ENCODE measurements around the gene PRPF4. TPM values are rescaled to one million over a fixed set of nuclear protein-coding genes. Genes with fewer than 3 reads are reported as not detected.

PRPF4 gene
- total and polyA plus RNA-seq, 4 donors = 5.0 to 11.9 (median 10.4) TPM

DNA sequence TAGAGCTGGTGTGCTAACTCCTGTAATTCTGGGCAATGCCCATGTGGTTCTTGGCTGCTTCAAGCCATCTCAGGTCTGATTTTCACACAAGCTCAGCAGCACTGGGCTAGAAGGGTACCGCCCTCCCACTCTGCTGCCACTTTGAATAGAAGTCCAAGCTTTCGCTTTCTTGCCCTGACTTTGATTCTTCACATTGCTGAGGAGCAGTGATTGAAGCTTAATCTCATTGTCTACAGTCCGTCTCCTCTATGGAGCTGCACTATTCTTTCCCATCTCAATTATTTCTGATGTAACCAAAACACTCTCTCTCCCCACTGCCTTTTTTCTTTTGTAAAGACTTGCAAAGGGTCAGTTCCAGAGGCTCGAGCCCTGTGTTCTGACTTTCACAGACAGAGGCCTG, 40.6 kb downstream of the PRPF4 start:
- no peak overlapping the region for H3K4me3 ChIP-seq (ENCODE audit: low read depth in 1 of 3, low read length in 3 of 3)
- H3K9me3 ChIP-seq (ENCODE audit: control insufficient read depth in 4 of 4, low read length in 3 of 4) = no peaks in the 10 kb centered on the region
- WGBS = 94% methylated on average over 4 of the region's 4 CpGs
- no peak overlapping the region for H3K9ac ChIP-seq (ENCODE audit: low read depth in 1 of 2, low read length in 2 of 2)
- no peaks in the 10 kb centered on the region for H3K27me3 ChIP-seq (ENCODE audit: control insufficient read depth in 4 of 4, insufficient read depth in 4 of 4, low read length in 3 of 4)
- no peak for DNase-seq (ENCODE audit: low spot score)
- TF ChIP-seq GABPA (IDR thresholded peaks at IDR 0.05 in 1 of 2, conservative IDR thresholded peaks at IDR 0.05 in 1 of 2) = no peak
- TF ChIP-seq RXRA (IDR thresholded peaks at IDR 0.05) = no peak
- no peak for TF ChIP-seq TAF1 (conservative IDR thresholded peaks at IDR 0.05)
- TF ChIP-seq SP1 (IDR thresholded peaks at IDR 0.05) = no peak
- H3K27ac ChIP-seq (ENCODE audit: low read depth in 1 of 2, low read length in 2 of 2) = no peak overlapping the region
- H3K36me3 ChIP-seq (ENCODE audit: control insufficient read depth in 4 of 4, insufficient read depth in 3 of 4, low read depth in 1 of 4, low read length in 3 of 4) = peaks cover 0 to 7% (median 2%) of the 10 kb centered on the region in 4 donors
- no peaks in the 10 kb centered on the region for H3K4me1 ChIP-seq (ENCODE audit: control insufficient read depth in 4 of 4, insufficient read depth in 4 of 4, low read length in 3 of 4)

DNA sequence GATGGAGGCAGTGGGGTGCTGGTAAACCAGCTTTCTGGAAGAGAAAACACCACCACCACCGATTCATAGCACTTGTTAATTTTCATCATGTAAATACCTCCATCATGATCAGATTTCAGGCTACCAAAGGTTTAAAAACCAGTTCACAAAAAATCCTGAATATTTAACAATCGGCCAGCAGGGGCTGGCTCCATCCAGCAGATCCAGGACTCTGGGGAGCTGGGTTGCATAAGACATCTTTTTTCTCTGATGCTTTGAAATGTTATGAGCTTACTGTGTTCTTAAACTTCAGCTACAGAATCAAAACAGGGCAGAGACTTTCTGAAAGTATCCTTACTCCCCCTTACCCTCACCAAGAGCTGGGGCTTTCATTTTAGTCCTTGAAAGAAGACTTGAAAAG, 42.3 kb downstream of the PRPF4 start:
- H3K9ac ChIP-seq (ENCODE audit: low read depth in 1 of 2, low read length in 2 of 2) = no peak overlapping the region
- DNase-seq (ENCODE audit: low spot score) = no peak
- no peak overlapping the region for H3K4me3 ChIP-seq (ENCODE audit: low read depth in 1 of 3, low read length in 3 of 3)
- H3K27ac ChIP-seq (ENCODE audit: low read depth in 1 of 2, low read length in 2 of 2) = no peak overlapping the region
- 66% methylated on average over 2 of the region's 2 CpGs for WGBS
- no peaks in the 10 kb centered on the region for H3K27me3 ChIP-seq (ENCODE audit: control insufficient read depth in 4 of 4, insufficient read depth in 4 of 4, low read length in 3 of 4)
- H3K4me1 ChIP-seq (ENCODE audit: control insufficient read depth in 4 of 4, insufficient read depth in 4 of 4, low read length in 3 of 4) = no peaks in the 10 kb centered on the region
- peaks cover 0 to 7% (median 2%) of the 10 kb centered on the region in 4 donors for H3K36me3 ChIP-seq (ENCODE audit: control insufficient read depth in 4 of 4, insufficient read depth in 3 of 4, low read depth in 1 of 4, low read length in 3 of 4)
- H3K9me3 ChIP-seq (ENCODE audit: control insufficient read depth in 4 of 4, low read length in 3 of 4) = no peaks in the 10 kb centered on the region
- TF ChIP-seq RAD21 (IDR thresholded peaks at IDR 0.05) = peak in 1 of 2 donors; percentile 47
- no peak for TF ChIP-seq TAF1 (conservative IDR thresholded peaks at IDR 0.05)
- TF ChIP-seq CTCF (IDR thresholded peaks at IDR 0.05; ENCODE audit: low read depth, low read length, missing input control) = peak; percentile 6
- TF ChIP-seq, protein P1, sequence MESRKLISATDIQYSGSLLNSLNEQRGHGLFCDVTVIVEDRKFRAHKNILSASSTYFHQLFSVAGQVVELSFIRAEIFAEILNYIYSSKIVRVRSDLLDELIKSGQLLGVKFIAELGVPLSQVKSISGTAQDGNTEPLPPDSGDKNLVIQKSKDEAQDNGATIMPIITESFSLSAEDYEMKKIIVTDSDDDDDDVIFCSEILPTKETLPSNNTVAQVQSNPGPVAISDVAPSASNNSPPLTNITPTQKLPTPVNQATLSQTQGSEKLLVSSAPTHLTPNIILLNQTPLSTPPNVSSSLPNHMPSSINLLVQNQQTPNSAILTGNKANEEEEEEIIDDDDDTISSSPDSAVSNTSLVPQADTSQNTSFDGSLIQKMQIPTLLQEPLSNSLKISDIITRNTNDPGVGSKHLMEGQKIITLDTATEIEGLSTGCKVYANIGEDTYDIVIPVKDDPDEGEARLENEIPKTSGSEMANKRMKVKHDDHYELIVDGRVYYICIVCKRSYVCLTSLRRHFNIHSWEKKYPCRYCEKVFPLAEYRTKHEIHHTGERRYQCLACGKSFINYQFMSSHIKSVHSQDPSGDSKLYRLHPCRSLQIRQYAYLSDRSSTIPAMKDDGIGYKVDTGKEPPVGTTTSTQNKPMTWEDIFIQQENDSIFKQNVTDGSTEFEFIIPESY (IDR thresholded peaks at IDR 0.05) = no peak

- no peaks in the 10 kb centered on the region for H3K9me3 ChIP-seq (ENCODE audit: control insufficient read depth in 4 of 4, low read length in 3 of 4)
- 91% methylated on average over 2 of the region's 2 CpGs for WGBS
Observed at GRCh38 chr9:113319054-113319453, 43.6 kb downstream of the PRPF4 start.

More at GRCh38 chr9:113319054-113319453, 43.6 kb downstream of the PRPF4 start:
- peaks cover 0 to 7% (median 2%) of the 10 kb centered on the region in 4 donors for H3K36me3 ChIP-seq (ENCODE audit: control insufficient read depth in 4 of 4, insufficient read depth in 3 of 4, low read depth in 1 of 4, low read length in 3 of 4)
- TF ChIP-seq, protein P2, sequence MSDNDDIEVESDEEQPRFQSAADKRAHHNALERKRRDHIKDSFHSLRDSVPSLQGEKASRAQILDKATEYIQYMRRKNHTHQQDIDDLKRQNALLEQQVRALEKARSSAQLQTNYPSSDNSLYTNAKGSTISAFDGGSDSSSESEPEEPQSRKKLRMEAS (IDR thresholded peaks at IDR 0.05) = no peak
- TF ChIP-seq RXRA (IDR thresholded peaks at IDR 0.05) (no peak), NR2F2 (IDR thresholded peaks at IDR 0.05) (no peak), HNF4A (conservative IDR thresholded peaks at IDR 0.05) (no peak), TAF1 (conservative IDR thresholded peaks at IDR 0.05) (no peak), EGR1 (IDR thresholded peaks at IDR 0.05; ENCODE audit: low read depth in 2 of 2) (no peak), CTCF (IDR thresholded peaks at IDR 0.05; ENCODE audit: low read depth, low read length, missing input control) (no peak), JUND (IDR thresholded peaks at IDR 0.05) (no peak), GABPA (IDR thresholded peaks at IDR 0.05 in 1 of 2, conservative IDR thresholded peaks at IDR 0.05 in 1 of 2) (no peak), HNF4G (IDR thresholded peaks at IDR 0.05) (no peak)
- H3K27ac ChIP-seq (ENCODE audit: low read depth in 1 of 2, low read length in 2 of 2) = no peak overlapping the region
- H3K27me3 ChIP-seq (ENCODE audit: control insufficient read depth in 4 of 4, insufficient read depth in 4 of 4, low read length in 3 of 4) = no peaks in the 10 kb centered on the region
- H3K4me3 ChIP-seq (ENCODE audit: low read depth in 1 of 3, low read length in 3 of 3) = no peak overlapping the region
- no peaks in the 10 kb centered on the region for H3K4me1 ChIP-seq (ENCODE audit: control insufficient read depth in 4 of 4, insufficient read depth in 4 of 4, low read length in 3 of 4)
- no peak for DNase-seq (ENCODE audit: low spot score)
- H3K9ac ChIP-seq (ENCODE audit: low read depth in 1 of 2, low read length in 2 of 2) = no peak overlapping the region
